Esophagus muscularis mucosa (tissue), 4 donors: ENCODE results near the gene PFKL.

Source experiments
- CTCF ChIP-seq, 3 experiments: fragments of 200-600 bp in 2 of 3; fragments of 450-650 bp in 1 of 3; sonication (generic) in 2 of 3; IDR thresholded peaks; one replicate each; pipeline ENCODE4 v1.5.1; 2017 to 2019; ENCODE audit warnings: antibody characterized with exemption in 3 of 3, mild to moderate bottlenecking in 2 of 3, moderate library complexity in 1 of 3
- EP300 ChIP-seq: sonication (generic); formaldehyde crosslinking; IDR thresholded peaks from one replicate; pipeline ENCODE4 v1.6.1; 2017; ENCODE audit warnings: antibody characterized with exemption
- POLR2A ChIP-seq: fragments of 450-650 bp; IDR thresholded peaks from one replicate; pipeline ENCODE4 v1.6.1; 2017; ENCODE audit warnings: antibody characterized with exemption, moderate library complexity, mild to moderate bottlenecking, low read depth
- POLR2AphosphoS5 ChIP-seq, 2 donors: sonication (generic); formaldehyde crosslinking; IDR thresholded peaks; one replicate each; pipeline ENCODE4 v1.6.1; 2017; ENCODE audit warnings: antibody characterized with exemption in 2 of 2

- TF ChIP-seq POLR2A (no peak), CTCF (IDR thresholded peaks at IDR 0.05) (no peak), POLR2AphosphoS5 (IDR thresholded peaks at IDR 0.05) (no peak), EP300 (no peak)
These were observed 2.9 kb upstream of the PFKL start for GRCh38 chr21:44296916-44297315.
